ENCODE data around the gene C1orf210.

DNA sequence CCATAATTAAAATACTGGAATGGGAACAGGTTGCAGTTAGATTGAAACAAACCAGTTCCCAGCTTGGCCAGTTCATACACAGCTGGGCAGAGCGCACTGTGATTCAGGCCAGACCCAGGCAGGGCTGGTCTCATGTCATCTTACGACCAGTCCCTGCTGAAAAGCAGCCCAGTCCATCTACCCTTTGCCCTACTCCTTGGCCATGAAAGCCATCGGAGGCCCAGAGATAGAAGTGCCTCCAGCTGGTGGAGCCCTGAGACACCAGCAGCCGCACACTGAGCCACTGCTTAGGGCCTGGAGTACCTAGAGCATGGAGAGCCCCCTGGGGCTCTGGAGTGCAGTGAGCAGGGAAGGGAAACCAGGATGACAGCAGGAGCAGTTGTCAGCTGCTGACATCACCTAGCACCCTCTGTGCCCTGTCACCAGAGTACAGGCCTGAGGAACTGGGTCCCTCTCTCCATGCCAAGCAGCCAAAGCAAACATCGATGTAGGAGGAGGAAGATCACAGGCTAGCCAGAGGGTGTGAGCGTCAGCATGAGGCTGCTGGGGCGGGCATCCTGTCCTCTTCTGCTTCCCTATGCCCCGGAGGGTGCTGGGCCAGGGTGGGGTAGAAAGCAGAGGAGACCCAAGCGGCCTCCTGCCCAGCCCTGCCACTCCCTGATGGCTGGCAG, 49.8 kb downstream of the C1orf210 start:
- TF ChIP-seq TAF1 (IDR thresholded peaks at IDR 0.05; ENCODE audit: low read depth, low read length): no peak
- TF ChIP-seq POLR2A (IDR thresholded peaks at IDR 0.05; ENCODE audit: low read depth, low read length): no peak
- no peak for TF ChIP-seq POLR2AphosphoS5 (IDR thresholded peaks at IDR 0.05; ENCODE audit: low read depth, low read length)
- no peak for TF ChIP-seq SPI1 (IDR thresholded peaks at IDR 0.05; ENCODE audit: low read depth, low read length)
- TF ChIP-seq POU2F2 (IDR thresholded peaks at IDR 0.05; ENCODE audit: low read depth, low read length): no peak

Data from GM12891 (cell line).